Lung (tissue), 12 donors: ENCODE data around the gene DNAJB5. TPM values are rescaled to one million over a fixed set of nuclear protein-coding genes. Genes with fewer than 3 reads are reported as not detected.

Experiments
- ATAC-seq: fragments of 200-7000 bp; cut with Tn5 transposase; one replicate; pipeline ENCODE4 v1.9.1; 2020; ENCODE audit warnings: moderate number of reproducible peaks; ENCODE audit not compliant: insufficient read depth, low FRiP score
- DNase-seq, 3 donors: peaks; one replicate each; pipeline ENCODE4 v3.0.0-alpha.2; 2013 to 2017
- H3K27ac ChIP-seq, 2 donors: one replicate each; pipeline ENCODE4 v1.5.1; 2013; ENCODE audit warnings: mild to moderate bottlenecking in 2 of 2, moderate library complexity in 2 of 2, control low read depth in 1 of 2, inconsistent platforms in 1 of 2, low read depth in 1 of 2, low read length in 1 of 2
- H3K27me3 ChIP-seq, 3 donors: one replicate each; pipeline ENCODE4 v1.5.1; 2013; ENCODE audit warnings: low read length in 2 of 3; ENCODE audit not compliant: control insufficient read depth in 3 of 3, insufficient read depth in 3 of 3
- H3K36me3 ChIP-seq, 4 donors: one replicate each; pipeline ENCODE4 v1.5.1; 2013; ENCODE audit warnings: low read length in 4 of 4, mild to moderate bottlenecking in 1 of 4, moderate library complexity in 1 of 4; ENCODE audit not compliant: control insufficient read depth in 4 of 4, insufficient read depth in 4 of 4
- H3K4me1 ChIP-seq, 5 donors: one replicate each; pipeline ENCODE4 v1.5.1; 2013; ENCODE audit warnings: low read length in 5 of 5, mild to moderate bottlenecking in 2 of 5, moderate library complexity in 1 of 5; ENCODE audit not compliant: control insufficient read depth in 5 of 5, insufficient read depth in 5 of 5
- H3K4me3 ChIP-seq: one replicate; pipeline ENCODE4 v1.5.1; 2013; ENCODE audit warnings: mild to moderate bottlenecking, control low read depth, moderate library complexity
- H3K9ac ChIP-seq, 2 donors: one replicate each; pipeline ENCODE4 v1.5.1; 2013; ENCODE audit warnings: low read length in 2 of 2, control low read depth in 1 of 2; ENCODE audit not compliant: insufficient read depth in 1 of 2
- H3K9me3 ChIP-seq, 4 donors: one replicate each; pipeline ENCODE4 v1.5.1; 2013; ENCODE audit warnings: low read length in 3 of 4, mild to moderate bottlenecking in 1 of 4, moderate library complexity in 1 of 4; ENCODE audit not compliant: control insufficient read depth in 4 of 4, insufficient read depth in 3 of 4
- WGBS, 2 donors: extraction: QIAGEN DNeasy Blood & Tissue Kit; methylation state at CpG; one replicate each; pipeline ENCODE4 v1.1.7; 2013; 5-methylcytosine and 5-hydroxymethylcytosine counted together
- polyA plus RNA-seq, 2 donors: library from polyadenylated mRNA; stranded (reverse); fragments of 200-250 nt; gene quantifications; one replicate each; pipeline ENCODE4 v1.2.1, GENCODE V29; 2013
- total RNA-seq, 2 donors: library from RNA; depleted of rRNA in 1 of 2; stranded (reverse); fragments of >200 nt in 1 of 2; gene quantifications; one replicate each; pipeline ENCODE4 v1.2.1, GENCODE V29; 2014 to 2021
- TF ChIP-seq, protein P1 (sequence below): IDR thresholded peaks from 2 replicates; pipeline ENCODE4 v1.5.1; 2012; ENCODE audit warnings: mild to moderate bottlenecking; ENCODE audit errors: control extremely low read depth, extremely low read depth
- donor health status: control.
- donor health status: control.
- donor health status: Bipolar disorder and iron deficiency.
- donor health status: healthy.
- donor health status: DM: yes; HTN: yes; CAD: no.

The DNAJB5 gene
- total and polyA plus RNA-seq, 4 donors, result 4.5 to 10.3 (median 6.9) TPM

DNA sequence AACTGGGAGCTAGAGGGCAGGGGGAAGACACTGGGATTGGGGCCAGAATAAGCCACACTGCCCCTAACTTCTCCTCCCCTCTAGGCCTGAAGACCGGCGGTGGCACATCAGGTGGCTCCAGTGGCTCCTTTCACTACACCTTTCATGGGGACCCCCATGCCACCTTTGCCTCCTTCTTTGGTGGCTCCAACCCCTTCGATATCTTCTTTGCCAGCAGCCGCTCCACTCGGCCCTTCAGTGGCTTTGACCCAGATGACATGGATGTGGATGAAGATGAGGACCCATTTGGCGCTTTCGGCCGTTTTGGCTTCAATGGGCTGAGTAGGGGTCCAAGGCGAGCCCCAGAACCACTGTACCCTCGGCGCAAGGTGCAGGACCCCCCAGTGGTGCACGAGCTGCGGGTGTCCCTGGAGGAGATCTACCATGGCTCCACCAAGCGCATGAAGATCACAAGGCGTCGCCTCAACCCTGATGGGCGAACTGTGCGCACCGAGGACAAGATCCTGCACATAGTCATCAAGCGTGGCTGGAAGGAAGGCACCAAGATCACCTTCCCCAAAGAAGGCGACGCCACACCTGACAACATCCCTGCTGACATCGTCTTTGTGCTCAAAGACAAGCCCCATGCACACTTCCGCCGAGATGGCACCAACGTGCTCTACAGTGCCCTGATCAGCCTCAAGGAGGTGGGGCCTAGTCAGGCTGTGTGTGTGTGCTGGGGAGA lies 6.8 kb downstream of the DNAJB5 start:
- WGBS, 2 donors, result 97% methylated on average over 26 of the region's 26 CpGs
- DNase-seq (no peak), ATAC-seq (no peak)
- Histone ChIP-seq H3K4me1 (peaks cover 0 to 20% (median 9%) of the 10 kb centered on the region in 5 donors), H3K4me3 (no peak overlapping the region), H3K27ac (no peak overlapping the region), H3K9me3 (no peaks in the 10 kb centered on the region), H3K27me3 (no peaks in the 10 kb centered on the region), H3K9ac (no peak overlapping the region), H3K36me3 (peaks cover 3 to 13% (median 10%) of the 10 kb centered on the region in 4 donors)
- TF ChIP-seq, protein P1, sequence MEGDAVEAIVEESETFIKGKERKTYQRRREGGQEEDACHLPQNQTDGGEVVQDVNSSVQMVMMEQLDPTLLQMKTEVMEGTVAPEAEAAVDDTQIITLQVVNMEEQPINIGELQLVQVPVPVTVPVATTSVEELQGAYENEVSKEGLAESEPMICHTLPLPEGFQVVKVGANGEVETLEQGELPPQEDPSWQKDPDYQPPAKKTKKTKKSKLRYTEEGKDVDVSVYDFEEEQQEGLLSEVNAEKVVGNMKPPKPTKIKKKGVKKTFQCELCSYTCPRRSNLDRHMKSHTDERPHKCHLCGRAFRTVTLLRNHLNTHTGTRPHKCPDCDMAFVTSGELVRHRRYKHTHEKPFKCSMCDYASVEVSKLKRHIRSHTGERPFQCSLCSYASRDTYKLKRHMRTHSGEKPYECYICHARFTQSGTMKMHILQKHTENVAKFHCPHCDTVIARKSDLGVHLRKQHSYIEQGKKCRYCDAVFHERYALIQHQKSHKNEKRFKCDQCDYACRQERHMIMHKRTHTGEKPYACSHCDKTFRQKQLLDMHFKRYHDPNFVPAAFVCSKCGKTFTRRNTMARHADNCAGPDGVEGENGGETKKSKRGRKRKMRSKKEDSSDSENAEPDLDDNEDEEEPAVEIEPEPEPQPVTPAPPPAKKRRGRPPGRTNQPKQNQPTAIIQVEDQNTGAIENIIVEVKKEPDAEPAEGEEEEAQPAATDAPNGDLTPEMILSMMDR, result no peak

DNA sequence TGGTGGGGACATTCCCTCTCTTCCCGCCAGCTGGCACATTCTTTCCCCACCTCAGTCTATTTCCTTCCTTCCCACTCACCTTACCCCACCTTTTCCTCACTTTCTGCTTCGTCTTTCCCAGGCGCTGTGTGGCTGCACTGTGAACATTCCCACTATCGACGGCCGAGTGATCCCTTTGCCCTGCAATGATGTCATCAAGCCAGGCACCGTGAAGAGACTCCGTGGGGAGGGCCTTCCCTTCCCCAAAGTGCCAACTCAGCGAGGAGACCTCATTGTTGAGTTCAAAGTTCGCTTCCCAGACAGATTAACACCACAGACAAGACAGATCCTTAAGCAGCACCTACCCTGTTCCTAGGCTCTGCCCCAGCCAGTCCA lies 7.3 kb downstream of the DNAJB5 start:
- no peak overlapping the region for H3K27ac ChIP-seq
- H3K36me3 ChIP-seq, result peaks cover 3 to 13% (median 10%) of the 10 kb centered on the region in 4 donors
- H3K4me1 ChIP-seq, result peaks cover 0 to 19% (median 9%) of the 10 kb centered on the region in 5 donors
- ATAC-seq (no peak), DNase-seq (no peak)
- H3K27me3 ChIP-seq, result no peaks in the 10 kb centered on the region
- 90 to 92% methylated on average over 10 of the region's 10 CpGs for WGBS, 2 donors
- TF ChIP-seq, protein P1, result no peak
- no peak overlapping the region for H3K9ac ChIP-seq
- H3K4me3 ChIP-seq, result no peak overlapping the region
- no peaks in the 10 kb centered on the region for H3K9me3 ChIP-seq

DNA sequence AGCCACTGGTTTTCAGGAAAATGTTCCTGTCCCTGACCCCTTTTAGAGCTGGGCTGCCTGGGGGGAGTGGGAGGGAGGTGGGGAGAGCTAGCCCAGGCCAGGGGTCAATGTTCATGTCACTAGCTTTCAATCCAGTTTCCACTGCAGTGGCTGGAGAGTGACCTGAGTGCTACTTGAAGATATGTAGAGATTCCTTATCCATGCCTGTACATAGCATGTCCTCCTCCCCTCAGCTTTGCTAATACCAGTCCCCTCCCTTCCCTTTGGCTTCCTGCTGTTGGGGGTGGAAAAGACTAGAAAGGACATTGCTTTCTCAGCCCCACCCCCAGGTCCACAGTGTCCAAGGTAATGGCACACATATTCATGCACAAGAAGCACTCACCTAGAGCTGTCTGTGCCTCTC lies 7.8 kb downstream of the DNAJB5 start:
- ATAC-seq (no peak), DNase-seq (no peak)
- Histone ChIP-seq H3K27me3 (no peaks in the 10 kb centered on the region), H3K27ac (no peak overlapping the region), H3K4me3 (no peak overlapping the region), H3K9me3 (no peaks in the 10 kb centered on the region), H3K9ac (no peak overlapping the region), H3K4me1 (peaks cover 0 to 19% (median 9%) of the 10 kb centered on the region in 5 donors), H3K36me3 (peaks cover 3 to 13% (median 10%) of the 10 kb centered on the region in 4 donors)
- TF ChIP-seq, protein P1, result no peak

DNA sequence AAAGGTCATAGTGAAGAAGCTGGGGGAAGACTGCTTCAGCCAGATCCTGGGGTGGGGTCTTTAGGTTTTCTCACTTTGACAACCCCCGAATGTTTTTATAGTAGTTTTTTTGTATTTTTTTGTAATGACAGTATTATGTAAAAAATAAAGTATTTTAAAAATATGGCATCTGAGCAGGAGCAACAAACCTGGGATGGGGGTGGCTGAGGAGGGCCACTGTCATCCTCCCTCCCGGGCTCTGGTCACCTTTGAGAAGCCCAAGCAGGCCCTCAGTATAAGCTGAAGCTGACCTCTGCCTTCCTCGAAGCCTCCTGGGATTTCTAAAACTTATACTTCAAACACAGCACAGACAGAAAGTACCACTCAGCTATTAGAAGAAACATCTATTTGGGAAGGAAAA lies 8.7 kb downstream of the DNAJB5 start:
- Histone ChIP-seq H3K27ac (no peak overlapping the region), H3K27me3 (no peaks in the 10 kb centered on the region)

More for the DNA sequence above, 8.7 kb downstream of the DNAJB5 start:
- Histone ChIP-seq H3K9me3 (no peaks in the 10 kb centered on the region), H3K4me3 (no peak overlapping the region), H3K9ac (no peak overlapping the region), H3K4me1 (peaks cover 0 to 16% (median 3%) of the 10 kb centered on the region in 5 donors), H3K36me3 (peaks cover 3 to 13% (median 9%) of the 10 kb centered on the region in 4 donors)
- no peak for DNase-seq
- WGBS, 2 donors, result 89 to 91% methylated on average over 3 of the region's 3 CpGs
- TF ChIP-seq, protein P1, result no peak
- ATAC-seq, result no peak
